Measurements from ENCODE around the gene XRN1.

XRN1 gene

DNA sequence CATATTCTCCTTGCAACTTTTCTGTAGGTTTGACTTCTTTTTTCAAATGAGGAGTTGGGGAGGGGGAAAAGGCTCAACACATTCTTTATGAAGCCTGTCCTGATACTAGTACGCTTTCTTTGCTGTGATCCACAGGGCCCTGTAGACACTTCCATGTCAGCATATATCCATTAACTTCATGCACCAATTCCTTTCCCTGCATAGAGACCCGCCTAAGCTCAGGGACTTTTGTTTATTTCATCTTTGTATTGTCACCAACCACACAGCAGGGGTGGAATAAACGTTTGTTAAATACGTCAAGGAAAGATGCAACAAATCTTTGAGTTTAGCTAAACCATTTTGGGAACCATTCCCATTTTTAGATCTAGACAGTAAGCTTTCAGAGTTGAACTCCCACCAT, 179.4 kb downstream of the XRN1 start:
- DNase-seq, result no peak

DNA sequence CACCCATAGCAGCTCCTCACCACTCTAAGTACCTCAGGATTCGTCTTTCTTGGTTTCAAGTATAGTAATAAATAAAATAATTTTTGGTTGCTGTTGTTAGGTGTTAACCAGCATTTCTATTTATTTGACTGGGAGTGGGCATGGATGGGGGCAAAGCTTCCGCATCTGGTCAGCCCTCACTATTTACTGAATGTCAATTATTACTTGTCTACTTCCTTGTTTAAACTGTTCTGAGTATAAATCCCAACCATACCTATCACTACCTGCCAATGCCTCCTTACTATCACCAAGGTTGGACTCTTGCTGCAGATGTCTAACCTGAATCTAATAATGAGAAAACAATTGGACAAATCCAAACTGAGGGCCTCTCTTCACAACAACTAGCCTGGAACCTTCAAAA, 180.6 kb downstream of the XRN1 start:
- no peak for DNase-seq

DNA sequence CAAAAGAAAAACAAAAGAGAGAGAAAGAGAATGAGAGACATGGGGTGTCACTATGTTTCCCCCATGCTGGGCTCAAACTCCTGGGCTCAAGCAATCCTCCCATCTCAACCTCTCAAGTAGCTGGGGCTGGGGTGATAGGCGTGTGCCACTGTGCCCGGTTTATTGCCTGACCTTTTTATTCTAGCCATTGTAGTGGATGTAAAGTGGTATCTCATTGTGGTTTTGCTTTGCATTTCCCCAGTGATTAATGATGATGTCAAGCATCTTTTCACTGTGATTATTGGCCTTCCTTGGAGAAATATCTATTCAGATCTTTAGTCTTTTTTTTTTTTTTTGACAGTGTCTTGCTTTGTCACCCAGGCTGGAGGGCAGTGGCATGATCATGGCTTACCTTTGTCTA, 184.7 kb downstream of the XRN1 start:
- DNase-seq, result no peak

DNA sequence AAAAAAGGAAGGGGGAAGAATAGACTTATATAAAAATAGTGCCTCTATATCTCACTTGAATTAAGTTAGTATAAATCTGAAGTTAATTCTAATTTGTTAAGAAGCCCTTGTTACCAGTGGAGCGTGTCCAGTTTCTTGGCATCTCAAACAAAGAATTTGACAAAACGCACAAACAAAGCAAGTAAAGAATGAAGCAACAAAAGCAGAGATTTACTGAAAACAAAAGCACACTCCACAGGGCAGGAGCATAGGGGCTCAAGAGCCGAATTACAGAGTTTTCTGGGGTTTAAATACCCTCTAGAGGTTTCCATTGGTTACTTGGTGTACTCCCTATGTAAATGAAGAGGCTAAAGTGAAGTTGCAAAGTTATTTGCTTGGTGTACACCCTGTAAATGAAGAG, 188.5 kb downstream of the XRN1 start:
- no peak for DNase-seq

DNA sequence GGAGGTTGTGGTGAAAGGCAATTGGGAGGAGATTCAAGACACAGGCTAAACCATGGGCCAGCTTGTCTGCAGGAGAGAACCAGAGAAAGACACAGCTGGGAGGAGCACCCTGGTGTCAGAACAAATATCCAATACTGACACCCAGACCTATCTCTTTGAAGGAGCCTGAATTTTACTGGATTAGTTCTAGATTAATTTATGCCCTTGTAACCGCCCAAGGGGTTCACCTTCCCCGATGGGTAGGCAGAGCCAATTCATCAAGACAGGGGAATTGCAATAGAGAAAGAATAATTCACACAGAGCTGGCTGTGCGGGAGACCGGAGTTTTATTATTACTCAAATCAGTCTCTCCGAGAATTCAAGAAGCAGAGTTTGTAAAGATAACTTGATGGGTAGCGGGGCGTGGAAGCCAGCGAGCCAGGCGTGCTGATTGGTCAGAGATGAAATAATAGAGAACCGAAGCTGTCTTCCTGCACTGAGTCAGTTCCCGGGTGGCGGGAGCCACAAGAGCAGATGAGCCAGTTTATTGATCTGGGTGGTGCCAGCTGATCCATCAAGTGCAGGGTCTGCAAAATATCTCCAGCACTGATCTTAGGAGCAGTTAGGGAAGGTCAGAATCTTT, 191.0 kb downstream of the XRN1 start:
- no peak for DNase-seq
